GM13976 (cell line): ENCODE results near the gene LMX1A.

Source experiments
- DNase-seq: peaks from one replicate; pipeline ENCODE4 v3.0.0; 2012; ENCODE audit warnings: low spot score
- in situ Hi-C: fragments of 300-500 bp; cut with MboI; formaldehyde crosslinking; loops from one replicate; pipeline ENCODE4 v1.12.0; 2022; ENCODE audit warnings: low sequenced_read_pairs, mixed read lengths, inconsistent platforms; ENCODE audit not compliant: unreplicated experiment
- TF ChIP-seq, protein P1 (sequence below): IDR thresholded peaks from 2 replicates; pipeline ENCODE4 v1.5.1; 2012; ENCODE audit warnings: borderline replicate concordance, mild to moderate bottlenecking; ENCODE audit not compliant: insufficient read depth; ENCODE audit errors: extremely low read depth, missing control alignments, control extremely low read depth

Gene LMX1A

DNA sequence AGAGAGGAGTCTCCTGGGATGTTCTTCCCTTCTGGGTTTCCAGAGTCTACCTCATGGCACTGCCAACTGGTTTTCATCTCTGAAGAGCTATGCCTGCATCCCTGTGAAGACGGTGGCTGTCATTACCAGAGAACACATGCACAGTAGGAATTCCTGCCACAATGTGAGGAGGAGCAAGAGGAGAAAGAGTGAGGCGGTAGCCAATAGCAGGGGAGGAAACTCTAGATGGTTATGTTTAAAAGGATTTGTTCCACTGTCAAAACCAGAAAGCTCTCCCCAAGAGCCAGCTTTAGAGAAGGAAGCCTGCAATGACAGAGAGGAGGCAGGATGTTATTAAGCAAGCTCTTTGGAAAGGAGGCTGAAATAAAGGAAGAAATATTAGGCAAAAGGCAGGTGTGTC lies 12.3 kb downstream of the LMX1A start:
- in situ Hi-C loops: no loop called here
- TF ChIP-seq, protein P1, sequence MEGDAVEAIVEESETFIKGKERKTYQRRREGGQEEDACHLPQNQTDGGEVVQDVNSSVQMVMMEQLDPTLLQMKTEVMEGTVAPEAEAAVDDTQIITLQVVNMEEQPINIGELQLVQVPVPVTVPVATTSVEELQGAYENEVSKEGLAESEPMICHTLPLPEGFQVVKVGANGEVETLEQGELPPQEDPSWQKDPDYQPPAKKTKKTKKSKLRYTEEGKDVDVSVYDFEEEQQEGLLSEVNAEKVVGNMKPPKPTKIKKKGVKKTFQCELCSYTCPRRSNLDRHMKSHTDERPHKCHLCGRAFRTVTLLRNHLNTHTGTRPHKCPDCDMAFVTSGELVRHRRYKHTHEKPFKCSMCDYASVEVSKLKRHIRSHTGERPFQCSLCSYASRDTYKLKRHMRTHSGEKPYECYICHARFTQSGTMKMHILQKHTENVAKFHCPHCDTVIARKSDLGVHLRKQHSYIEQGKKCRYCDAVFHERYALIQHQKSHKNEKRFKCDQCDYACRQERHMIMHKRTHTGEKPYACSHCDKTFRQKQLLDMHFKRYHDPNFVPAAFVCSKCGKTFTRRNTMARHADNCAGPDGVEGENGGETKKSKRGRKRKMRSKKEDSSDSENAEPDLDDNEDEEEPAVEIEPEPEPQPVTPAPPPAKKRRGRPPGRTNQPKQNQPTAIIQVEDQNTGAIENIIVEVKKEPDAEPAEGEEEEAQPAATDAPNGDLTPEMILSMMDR: no peak
- no peak for DNase-seq

- TF ChIP-seq, protein P1: no peak
- in situ Hi-C loops: no loop called here
- DNase-seq: no peak
Measured at GRCh38 chr1:165342587-165342986, 13.9 kb downstream of the LMX1A start.

- in situ Hi-C loops: no loop called here
- DNase-seq: no peak
Measured at GRCh38 chr1:165342168-165342567, 14.3 kb downstream of the LMX1A start.

GRCh38 chr1:165339164-165339563 lies 17.4 kb downstream of the LMX1A start:
- no peak for DNase-seq

More at GRCh38 chr1:165342168-165342567, 14.3 kb downstream of the LMX1A start:
- TF ChIP-seq, protein P1: no peak

DNA sequence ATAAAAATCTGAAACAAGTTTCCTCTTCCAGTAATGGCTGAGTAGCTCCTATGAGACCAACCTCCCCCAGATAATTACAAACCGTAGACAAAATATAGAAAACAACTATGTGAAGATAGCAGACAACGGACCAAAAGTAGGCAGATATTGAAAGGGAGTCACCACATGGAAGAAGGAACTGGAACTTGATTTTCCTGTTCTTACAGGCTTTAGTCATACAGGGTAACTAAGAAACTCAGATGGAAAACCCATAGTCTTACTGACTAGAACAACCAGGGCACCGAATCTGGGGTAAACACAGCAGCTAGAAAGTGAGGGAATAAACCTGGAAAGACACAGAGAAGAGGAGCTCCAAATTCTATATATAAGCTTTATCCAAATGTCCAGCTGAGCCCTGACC lies 26.0 kb downstream of the LMX1A start:
- TF ChIP-seq, protein P1: no peak
- in situ Hi-C loops: no loop called here
- no peak for DNase-seq

More at GRCh38 chr1:165339164-165339563, 17.4 kb downstream of the LMX1A start:
- TF ChIP-seq, protein P1: no peak
- in situ Hi-C loops: no loop called here

DNA sequence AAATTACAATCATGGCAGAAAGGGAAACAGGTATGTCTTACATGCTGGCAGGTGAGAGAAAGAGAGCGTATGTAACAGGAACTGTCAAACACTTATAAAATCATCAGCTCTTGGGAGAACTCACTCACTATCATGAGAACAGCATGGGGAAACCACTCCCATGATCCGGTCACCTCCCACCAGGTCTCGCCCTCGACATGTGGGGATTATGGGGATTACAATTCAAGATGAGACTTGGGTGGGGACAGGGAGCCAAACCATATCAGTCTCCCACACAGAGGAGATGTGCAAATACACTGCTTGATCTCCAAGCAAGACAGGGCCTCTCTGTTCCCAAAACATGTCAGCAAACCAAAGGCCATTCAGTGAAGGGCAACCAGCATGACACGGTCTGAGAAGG lies 27.4 kb downstream of the LMX1A start:
- no peak for DNase-seq
- in situ Hi-C loops: no loop called here
- TF ChIP-seq, protein P1: no peak

- TF ChIP-seq, protein P1: no peak
- in situ Hi-C loops: no loop called here
Measured at GRCh38 chr1:165328136-165328535, 28.4 kb downstream of the LMX1A start.

More at GRCh38 chr1:165328136-165328535, 28.4 kb downstream of the LMX1A start:
- DNase-seq: no peak
